Suprapubic skin (tissue), 4 donors: ENCODE measurements around the gene FOXK1. TPM values are rescaled to one million over a fixed set of nuclear protein-coding genes. Genes with fewer than 3 reads are reported as not detected.
"Not testable (repeated sequence)": the region's sequence is repeated elsewhere in the genome, so short reads cannot be mapped to it uniquely, and the experiment has no call there.

ENCODE experiments used
- DNase-seq, 2 donors: peaks; one replicate each; pipeline ENCODE4 v3.0.0-alpha.2; 2019; ENCODE audit warnings: low spot score in 2 of 2
- H3K27ac ChIP-seq: fragments of 200-600 bp; sonication (generic); one replicate; pipeline ENCODE4 v1.5.1; 2019
- H3K27me3 ChIP-seq: fragments of 200-600 bp; sonication (generic); one replicate; pipeline ENCODE4 v1.5.1; 2019
- H3K36me3 ChIP-seq: fragments of 200-600 bp; sonication (generic); one replicate; pipeline ENCODE4 v1.5.1; 2019
- H3K4me1 ChIP-seq: fragments of 200-600 bp; sonication (generic); one replicate; pipeline ENCODE4 v1.5.1; 2019
- H3K4me3 ChIP-seq: fragments of 200-600 bp; sonication (generic); one replicate; pipeline ENCODE4 v1.5.1; 2019; ENCODE audit warnings: mild to moderate bottlenecking
- H3K9me3 ChIP-seq: fragments of 200-600 bp; sonication (generic); one replicate; pipeline ENCODE4 v1.5.1; 2019
- CTCF ChIP-seq, 2 donors: fragments of 200-600 bp in 1 of 2; fragments of 450-650 bp in 1 of 2; sonication (generic) in 1 of 2; IDR thresholded peaks; one replicate each; pipeline ENCODE4 v1.5.1; 2016 to 2019; ENCODE audit warnings: antibody characterized with exemption in 2 of 2, mild to moderate bottlenecking in 1 of 2, moderate library complexity in 1 of 2
- EP300 ChIP-seq: sonication (generic); formaldehyde crosslinking; IDR thresholded peaks from one replicate; pipeline ENCODE4 v1.6.1; 2017; ENCODE audit warnings: antibody characterized with exemption
- POLR2A ChIP-seq, 2 donors: fragments of 450-650 bp; IDR thresholded peaks; one replicate each; pipeline ENCODE4 v1.6.1; 2017; ENCODE audit warnings: antibody characterized with exemption in 2 of 2, mild to moderate bottlenecking in 2 of 2, moderate library complexity in 2 of 2
- POLR2AphosphoS5 ChIP-seq, 3 donors: sonication (generic); formaldehyde crosslinking; IDR thresholded peaks; one replicate each; pipeline ENCODE4 v1.6.1; 2017; ENCODE audit warnings: antibody characterized with exemption in 3 of 3
- WGBS: methylation state at CpG from one replicate; pipeline ENCODE4 v1.1.5; 2018; 5-methylcytosine and 5-hydroxymethylcytosine counted together
- total RNA-seq, 4 donors: library from RNA; depleted of rRNA; stranded (reverse); fragments of >200 nt; gene quantifications; one replicate each; pipeline ENCODE4 v1.1.0, GENCODE V29; 2016

FOXK1 gene
- total RNA-seq, 4 donors from 2014 or later = 37.5 to 68.5 (median 46.6) TPM

DNA sequence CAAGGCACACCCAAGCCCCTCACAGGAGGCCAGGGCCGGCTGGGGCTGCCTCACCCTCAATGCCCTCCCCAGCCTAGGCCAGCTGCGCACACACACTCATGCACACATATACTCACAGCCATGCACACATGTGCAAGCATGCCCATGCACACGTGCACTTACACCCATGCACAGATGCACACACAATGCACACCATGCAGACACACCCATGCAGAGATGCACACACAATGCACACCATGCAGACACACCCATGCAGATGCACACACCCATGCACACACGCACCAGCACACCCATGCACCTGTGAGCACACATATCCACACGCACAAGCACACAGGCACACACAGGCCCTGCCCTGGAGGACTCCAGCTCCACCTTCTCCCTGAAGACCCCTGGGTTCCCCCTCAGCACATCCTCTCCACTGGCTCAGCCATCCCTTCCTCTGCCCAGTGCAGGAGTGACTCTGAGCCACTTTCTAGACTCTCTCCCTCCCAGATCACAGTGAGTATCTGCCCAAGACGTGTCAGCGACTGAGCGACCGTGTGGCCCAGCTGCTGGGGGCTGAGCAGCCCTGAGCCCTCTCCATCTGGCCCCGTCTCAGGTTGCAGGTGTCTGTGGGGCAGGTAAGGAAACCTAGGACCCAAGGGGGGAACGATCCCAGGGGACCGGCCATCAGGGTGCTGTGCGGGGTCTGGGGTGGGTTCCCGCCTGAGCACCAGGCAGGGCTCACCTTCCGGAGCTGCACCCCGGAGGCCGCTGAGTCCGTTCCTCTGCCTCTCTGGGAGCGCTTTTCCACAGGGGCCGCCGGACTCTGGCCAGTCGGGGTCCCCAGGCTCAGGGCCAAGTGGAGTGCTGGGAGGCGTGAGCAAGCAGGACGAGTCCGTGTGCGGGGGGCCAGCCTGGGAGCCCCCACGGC, 119.1 kb downstream of the FOXK1 start:
- peaks cover 12% of the 10 kb centered on the region for H3K4me1 ChIP-seq
- TF ChIP-seq CTCF (IDR thresholded peaks at IDR 0.05) (no peak), EP300 (no peak), POLR2A (IDR thresholded peaks at IDR 0.05) (no peak), POLR2AphosphoS5 (IDR thresholded peaks at IDR 0.05) (no peak)
- no peaks in the 10 kb centered on the region for H3K9me3 ChIP-seq
- H3K27ac ChIP-seq = no peak overlapping the region
- no peak overlapping the region for H3K4me3 ChIP-seq
- no peaks in the 10 kb centered on the region for H3K27me3 ChIP-seq
- DNase-seq = no peak
- WGBS = 89% methylated on average over 16 of the region's 27 CpGs
- H3K36me3 ChIP-seq = no peaks in the 10 kb centered on the region

DNA sequence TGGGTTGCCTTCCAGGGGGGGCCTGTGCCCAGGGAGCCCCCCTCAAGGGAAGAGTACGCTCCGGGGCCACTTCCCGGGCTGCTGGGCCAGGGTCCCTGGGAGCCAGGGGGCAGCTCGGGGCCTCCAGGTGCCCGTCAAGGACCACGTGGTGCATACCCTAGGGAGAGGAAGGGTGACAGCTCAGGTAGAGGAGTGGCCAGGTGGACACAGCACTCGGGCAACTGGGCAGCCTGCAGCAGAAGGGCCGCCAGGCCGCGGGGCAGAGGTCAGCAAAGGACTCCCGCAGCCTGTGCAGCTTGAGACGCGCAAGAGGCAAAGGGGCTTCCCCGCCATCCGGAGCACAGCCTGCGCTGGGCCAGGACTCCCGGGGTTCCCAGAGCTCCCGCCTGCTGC, 119.7 kb downstream of the FOXK1 start:
- H3K36me3 ChIP-seq = no peaks in the 10 kb centered on the region
- 68% methylated on average over 5 of the region's 18 CpGs for whole genome bisulfite sequencing
- peaks cover 12% of the 10 kb centered on the region for H3K4me1 ChIP-seq
- H3K9me3 ChIP-seq = no peaks in the 10 kb centered on the region
- no peak overlapping the region for H3K27ac ChIP-seq
- peaks cover 3% of the 10 kb centered on the region for H3K27me3 ChIP-seq
- TF ChIP-seq EP300 = no peak
- no peak for TF ChIP-seq CTCF (IDR thresholded peaks at IDR 0.05)
- TF ChIP-seq POLR2A (IDR thresholded peaks at IDR 0.05) = no peak
- TF ChIP-seq POLR2AphosphoS5 (IDR thresholded peaks at IDR 0.05) = no peak
- H3K4me3 ChIP-seq = no peak overlapping the region
- no peak for DNase-seq

- not testable (repeated sequence) for H3K27ac ChIP-seq, H3K36me3 ChIP-seq, H3K9me3 ChIP-seq, H3K4me3 ChIP-seq, H3K27me3 ChIP-seq, DNase-seq
- no CpG with 5 or more reads among the region's 23 CpGs for whole genome bisulfite sequencing
- peaks cover 12% of the 10 kb centered on the region for H3K4me1 ChIP-seq
These were observed 120.5 kb downstream of the FOXK1 start for GRCh38 chr7:4802577-4802976.

GRCh38 chr7:4803397-4804241, 121.5 kb downstream of the FOXK1 start:
- DNase-seq = no peak
- WGBS = 20% methylated on average over 1 of the region's 41 CpGs
- H3K9me3 ChIP-seq = no peaks in the 10 kb centered on the region
- H3K4me1 ChIP-seq = peaks cover 9% of the 10 kb centered on the region
- no peak overlapping the region for H3K4me3 ChIP-seq
- H3K36me3 ChIP-seq = no peaks in the 10 kb centered on the region
- H3K27ac ChIP-seq = no peak overlapping the region
- TF ChIP-seq CTCF (IDR thresholded peaks at IDR 0.05) (no peak), EP300 (no peak), POLR2A (IDR thresholded peaks at IDR 0.05) (no peak), POLR2AphosphoS5 (IDR thresholded peaks at IDR 0.05) (no peak)
- H3K27me3 ChIP-seq = peaks cover 11% of the 10 kb centered on the region

DNA sequence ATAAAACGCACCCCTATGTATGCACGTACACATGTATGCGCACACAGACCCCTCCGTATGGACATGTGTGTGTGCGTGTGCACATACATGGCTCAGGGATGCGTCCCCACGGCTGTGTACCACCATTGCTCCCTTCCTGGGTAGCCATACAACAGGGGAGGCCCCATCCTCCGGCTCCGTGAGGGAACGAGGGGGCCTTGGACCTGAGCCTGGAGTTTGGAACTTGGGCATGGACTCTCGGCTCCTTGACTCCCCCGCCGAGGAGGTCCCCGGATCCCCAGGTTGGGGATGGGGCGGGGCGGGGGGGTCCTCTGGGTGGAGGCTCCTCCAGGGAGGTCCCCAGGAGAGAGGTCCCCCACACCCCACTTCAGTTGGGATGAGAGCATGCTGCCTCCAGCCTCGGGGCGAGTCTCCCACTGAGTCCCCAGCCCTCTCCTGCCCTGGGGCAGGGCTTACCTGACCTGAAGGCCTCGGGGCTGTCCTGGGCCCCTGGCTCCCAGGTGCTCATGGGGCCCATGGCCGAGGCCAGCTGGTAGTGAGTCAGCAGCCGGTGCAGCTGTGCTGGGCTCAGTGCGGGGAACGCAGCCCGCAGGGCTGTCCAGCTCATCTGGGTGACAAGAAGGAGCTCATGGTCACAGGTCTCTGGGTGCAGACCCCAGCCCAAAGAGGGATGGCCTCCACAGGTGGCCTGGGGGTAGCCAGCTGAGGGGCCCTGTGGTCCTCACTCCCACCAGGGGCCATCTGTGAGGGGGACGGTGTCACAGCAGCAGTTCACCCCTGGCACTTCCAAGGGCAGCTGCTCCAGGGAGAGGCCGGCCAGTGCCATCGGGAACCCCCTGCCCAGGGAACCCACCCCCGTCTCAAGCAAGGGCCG, 123.3 kb downstream of the FOXK1 start:
- Histone ChIP-seq H3K9me3 (no peaks in the 10 kb centered on the region), H3K27ac (no peak overlapping the region), H3K27me3 (peaks cover 11% of the 10 kb centered on the region), H3K4me3 (no peak overlapping the region), H3K36me3 (no peaks in the 10 kb centered on the region), H3K4me1 (peaks cover 3% of the 10 kb centered on the region)
- TF ChIP-seq POLR2A (IDR thresholded peaks at IDR 0.05) (no peak), CTCF (IDR thresholded peaks at IDR 0.05) (no peak), EP300 (no peak), POLR2AphosphoS5 (IDR thresholded peaks at IDR 0.05) (no peak)
- 84% methylated on average over 19 of the region's 29 CpGs for WGBS
- peak in 1 of 2 donors; percentile 57 for DNase-seq
